DMS53 treated with DMSO at 0.1 percent for 48 hours (cell line): Measurements from ENCODE around the gene ACSL6.

ENCODE experiments used
- DNase-seq: peaks from one replicate; lab custom pipeline; 2025; ENCODE audit not compliant: unreplicated experiment; lab: John Stamatoyannopoulos, UW

ACSL6 gene

DNA sequence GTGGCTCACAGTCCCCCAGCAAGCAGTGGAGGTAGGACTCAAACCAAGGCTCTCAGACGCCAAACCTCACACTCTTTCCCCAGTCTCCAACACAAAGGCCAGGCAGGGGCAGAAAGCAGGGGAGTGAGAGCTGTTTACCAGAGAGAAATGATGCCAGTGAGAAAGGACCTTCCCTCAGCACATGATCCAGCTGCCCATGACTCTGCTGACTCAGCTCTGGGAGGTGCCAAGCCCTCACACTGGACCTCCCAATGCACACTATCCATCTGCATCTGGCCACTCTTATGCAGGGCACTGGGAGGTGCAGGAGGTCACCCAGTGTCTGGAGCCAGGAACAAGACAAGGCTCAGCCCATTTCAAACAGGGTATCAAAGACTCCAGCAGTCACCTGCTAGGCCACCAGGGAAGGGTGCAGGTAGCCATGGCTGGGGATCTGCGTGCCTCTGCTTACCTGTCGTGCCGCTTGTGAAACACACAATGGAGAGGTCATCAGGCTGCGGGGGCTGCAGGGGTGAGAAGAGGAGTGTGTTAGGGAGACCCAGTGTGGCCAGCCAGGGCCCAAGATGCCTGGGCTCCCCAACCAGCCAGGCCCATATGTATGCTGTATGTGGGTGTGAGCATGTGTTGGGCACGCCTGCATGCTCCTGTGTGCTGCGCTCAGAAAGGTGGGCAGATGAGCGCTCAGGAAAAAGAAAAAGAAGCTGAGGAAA is 26.3 kb downstream of the ACSL6 start:
- no peak for DNase-seq

DNA sequence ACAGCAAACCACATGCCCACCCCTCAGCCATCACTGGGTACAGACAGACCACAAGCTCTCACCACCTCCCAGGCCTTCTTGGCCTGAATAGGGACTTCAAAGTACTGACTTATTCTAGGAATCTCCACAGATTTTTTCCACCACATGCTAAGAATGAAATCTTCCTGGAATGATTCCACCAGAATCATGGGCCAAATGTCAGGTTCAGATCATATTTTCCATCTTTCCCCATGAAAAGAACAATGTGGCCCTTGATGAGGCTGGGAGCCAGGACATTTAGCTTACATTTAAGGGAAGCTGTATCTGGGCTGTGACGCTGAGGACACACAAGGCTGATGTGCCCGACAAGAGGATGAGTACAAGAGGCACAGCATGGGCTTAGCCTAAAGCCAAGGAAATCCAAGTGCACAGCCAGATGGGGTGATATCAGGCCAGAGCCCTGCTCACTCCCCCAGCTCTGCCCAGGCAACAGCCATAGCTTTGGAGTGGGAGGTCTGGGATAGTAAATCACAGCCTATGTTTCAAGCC is 28.1 kb downstream of the ACSL6 start:
- DNase-seq = no peak

DNA sequence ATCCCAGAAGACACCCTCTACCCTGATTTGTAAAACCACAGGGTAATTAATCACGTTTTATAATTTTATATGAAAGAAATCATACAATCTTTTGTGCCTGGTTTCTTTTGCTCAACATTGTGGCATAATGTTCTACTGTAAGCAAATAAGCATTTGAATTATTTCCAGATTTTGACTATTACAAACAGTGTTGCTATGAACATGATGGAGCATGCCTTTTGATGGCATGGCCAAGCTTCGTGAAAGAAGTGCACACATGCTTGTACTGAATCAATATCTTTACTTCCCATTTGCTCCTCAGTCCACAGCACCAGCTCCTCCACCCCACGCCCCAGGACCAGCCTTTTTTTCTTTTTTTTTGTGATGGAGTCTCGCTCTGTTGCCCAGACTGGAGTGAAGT is 29.9 kb downstream of the ACSL6 start:
- no peak for DNase-seq

DNA sequence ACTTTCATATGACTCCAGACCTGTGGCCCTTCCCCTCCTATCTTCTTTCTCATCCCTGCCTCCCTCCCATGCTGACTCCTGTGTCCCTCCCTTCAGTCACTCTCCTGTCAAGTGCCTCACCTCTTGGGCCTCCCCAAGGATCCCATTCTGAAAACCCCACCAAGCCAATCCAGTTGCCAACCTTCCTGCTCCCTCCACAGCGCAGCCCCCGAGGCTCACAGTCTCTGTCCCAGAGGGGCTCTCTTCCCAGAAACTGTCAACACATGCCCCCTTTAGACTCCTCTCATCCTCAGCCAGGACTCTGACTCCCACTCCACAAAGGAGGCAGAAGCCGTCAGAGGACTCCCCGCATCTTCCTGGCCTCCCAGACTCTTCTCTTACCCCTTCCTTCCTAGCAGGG is 30.8 kb downstream of the ACSL6 start:
- DNase-seq = no peak

DNA sequence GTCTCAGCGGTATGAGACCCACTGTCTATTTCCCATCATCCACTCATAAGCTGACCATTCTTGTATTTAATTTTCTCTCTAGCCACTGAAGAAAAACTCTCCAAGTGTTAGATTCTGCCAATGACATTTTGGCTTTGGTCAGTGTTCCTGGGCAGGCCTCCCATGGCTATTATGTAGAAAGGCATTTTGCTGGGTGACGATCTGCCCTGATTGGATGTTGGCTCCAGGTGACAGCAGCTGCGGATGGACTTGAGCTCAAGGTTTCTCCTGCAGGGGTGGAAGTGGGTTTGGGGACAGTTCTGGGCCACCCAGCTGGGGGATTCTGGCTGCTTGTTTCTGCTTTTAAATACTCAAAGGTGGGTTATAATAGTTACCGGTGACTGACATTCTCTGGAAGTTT is 31.6 kb downstream of the ACSL6 start:
- DNase-seq = no peak

DNA sequence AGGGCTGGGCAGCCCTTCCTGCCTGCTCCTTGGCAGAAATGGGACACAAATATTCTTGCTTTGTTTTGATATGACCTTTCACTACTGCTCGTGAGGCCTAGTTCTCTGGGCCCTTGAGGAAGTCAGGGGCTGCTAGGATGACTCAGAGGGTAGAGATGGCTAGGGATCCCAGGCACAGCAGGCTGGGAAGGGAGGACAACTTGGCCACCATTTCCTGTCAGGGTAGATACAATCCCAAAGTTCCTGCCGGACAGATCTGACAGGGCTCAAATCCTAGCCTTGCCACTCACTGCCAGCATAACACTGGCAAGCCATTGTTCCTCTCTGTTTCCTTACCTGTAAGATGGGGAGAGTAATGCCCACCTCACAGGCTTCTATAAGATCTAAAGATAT is 34.2 kb downstream of the ACSL6 start:
- DNase-seq = no peak

DNA sequence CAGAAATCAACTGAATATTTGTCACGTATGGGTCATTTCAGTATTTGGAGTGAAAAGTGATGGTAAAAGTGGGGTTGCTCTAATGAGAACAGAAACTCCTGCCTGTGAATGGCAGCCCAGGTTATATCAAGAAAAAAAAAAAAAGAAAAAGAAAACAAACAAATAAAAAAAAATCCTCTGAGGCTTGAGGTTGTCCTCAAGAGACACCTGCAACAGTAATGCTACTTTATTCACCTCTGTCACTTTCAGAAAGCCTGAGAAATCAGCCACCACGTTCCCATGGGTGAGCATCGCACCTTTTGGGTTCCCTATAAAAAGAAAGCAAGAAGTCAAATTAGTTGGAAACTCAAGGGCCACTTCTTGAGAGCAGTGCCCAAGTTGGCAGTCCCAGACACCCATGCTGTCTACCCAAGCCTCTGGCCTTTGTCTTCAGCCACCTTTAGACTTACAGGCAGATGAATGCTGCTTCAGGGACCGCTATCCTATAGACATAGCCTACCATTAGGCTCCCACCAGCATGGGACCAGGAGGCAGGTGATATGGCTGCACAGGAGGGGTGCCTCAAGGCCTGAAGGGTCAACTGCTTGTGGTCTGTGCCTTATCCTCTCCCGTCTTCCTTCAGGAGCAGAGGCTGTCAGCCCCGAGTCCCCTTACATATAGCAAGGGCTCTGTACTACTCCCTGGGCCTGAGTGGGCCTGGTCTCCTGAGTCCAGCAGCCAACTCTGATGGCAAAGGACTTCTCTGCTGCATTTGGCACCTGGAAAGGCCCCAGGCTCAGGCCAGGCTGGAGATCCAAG is 34.8 kb downstream of the ACSL6 start:
- no peak for DNase-seq

DNA sequence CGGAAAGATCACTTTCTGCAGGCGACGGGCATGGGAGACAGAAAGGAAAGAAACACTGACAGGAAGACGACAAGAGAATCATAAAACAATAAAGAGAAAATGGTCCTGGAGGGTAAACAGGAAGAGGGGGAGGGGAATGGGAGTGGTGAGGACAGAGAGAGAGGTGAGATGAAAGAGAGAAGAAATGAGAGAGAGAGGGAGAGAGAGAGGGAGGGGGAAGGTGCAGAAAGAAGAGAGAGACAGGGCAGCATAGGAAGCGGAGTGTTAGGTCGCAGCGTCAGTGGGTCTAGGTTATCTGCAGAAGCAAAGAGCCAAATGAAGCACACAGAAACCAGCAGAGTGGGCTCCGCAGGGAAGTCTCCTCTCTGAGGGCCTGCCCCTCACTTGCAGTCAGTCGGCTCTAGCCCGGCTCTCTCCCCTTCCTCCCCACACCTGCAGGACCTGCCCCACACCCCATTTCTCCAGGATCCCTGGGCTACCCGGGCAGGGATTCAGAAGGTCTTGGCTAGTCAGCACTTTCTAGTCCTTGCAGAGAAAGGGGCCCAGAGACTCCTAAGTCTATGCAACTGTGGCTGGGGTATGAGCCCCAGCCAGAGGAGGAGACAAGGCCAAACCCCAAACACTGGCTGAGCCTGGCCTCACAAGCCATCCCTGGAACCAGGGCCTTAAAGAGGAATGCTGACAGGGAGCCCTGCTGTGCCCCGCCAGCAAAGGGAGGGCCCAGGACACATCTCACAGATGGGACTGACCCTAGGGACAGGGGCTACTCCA is 36.3 kb downstream of the ACSL6 start:
- no peak for DNase-seq

DNA sequence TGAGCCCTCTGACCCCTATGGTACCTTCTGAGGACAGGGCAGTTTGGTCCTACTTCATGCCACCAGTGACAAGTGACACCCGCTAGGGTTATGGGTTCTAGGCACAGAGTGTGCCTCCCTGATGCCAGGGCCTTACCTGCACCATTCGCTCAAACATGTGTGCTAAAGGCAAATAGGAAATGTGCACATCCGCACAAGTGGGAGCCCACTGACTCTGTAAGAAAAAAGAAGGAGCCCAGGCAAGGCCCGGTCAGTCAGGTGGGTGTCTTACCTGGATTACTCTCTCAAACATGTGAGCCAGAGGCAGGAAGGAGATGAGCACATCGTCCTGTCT is 36.9 kb downstream of the ACSL6 start:
- DNase-seq = no peak

DNA sequence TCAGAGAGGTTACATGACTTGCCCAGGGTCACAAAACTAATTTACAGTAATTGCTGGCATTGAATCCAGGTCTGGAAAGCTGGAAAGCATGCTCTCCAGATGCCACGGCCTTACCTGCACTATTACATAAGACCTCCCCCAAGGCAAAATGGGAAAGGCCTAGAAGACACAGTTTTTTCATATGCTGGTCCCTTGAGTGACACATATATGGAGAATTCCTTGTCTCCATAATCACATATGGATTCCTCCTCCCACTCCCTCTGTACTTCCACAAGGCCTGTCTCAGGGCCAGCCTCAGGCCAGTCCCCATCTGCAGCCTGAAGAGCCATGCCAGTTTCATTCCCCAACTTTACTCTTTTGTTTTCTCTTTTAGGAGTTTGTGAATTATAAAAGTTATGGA is 37.4 kb downstream of the ACSL6 start:
- no peak for DNase-seq

DNA sequence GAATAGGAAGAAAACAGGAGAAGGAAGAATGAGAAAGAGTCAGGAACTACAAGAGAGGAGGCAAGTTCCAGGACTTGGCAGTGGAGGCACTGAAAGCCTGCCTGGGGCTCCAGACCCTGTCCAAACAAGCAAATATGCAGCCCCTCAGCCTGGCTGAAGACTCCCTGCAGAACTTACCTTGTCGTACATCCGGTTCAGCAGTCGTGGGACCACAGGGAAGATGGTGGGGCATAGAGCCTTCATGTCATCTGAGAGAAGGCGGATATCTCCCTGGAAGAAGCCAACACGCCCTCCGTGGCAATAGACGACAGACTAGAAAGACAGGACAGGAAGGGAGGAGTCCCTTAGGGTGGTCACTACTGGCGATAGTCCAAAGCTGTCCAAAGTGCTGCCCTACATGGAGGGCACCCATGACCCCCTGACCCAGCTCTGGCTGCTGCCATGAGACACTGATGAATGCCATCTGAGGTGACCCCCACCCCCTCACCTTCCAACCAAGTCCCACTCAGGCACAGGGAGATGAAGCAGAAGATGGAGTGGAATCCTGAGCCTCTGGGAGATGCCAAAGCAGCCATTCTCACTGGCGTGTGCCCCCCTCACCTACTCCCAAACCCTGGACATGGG is 38.3 kb downstream of the ACSL6 start:
- DNase-seq = no peak

DNA sequence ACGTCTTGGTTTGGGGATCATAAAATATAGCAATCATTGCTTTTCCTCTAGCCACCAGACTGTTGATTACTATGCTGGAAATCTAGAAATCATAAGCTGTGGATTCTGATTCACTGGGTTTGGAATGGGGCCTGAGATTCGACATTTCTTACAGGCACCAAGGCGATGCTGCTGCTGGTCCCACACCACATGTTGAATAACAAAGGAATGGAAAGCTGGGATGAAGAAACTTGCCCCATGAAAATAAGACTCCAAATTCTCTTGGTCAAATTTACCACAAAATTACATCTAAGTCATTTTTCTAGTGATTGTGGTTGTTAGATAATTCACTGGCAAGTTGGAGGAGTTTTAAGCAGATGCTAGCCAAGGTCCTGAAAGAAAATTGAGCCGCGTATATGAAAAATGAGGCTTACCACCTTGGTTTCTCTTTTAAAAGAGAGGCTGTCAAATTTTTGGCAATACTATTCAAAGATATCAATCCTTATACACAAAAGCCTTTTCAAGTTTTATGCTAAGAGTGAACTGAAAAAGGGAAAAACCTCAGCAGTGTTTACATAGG is 43.0 kb downstream of the ACSL6 start:
- no peak for DNase-seq

DNA sequence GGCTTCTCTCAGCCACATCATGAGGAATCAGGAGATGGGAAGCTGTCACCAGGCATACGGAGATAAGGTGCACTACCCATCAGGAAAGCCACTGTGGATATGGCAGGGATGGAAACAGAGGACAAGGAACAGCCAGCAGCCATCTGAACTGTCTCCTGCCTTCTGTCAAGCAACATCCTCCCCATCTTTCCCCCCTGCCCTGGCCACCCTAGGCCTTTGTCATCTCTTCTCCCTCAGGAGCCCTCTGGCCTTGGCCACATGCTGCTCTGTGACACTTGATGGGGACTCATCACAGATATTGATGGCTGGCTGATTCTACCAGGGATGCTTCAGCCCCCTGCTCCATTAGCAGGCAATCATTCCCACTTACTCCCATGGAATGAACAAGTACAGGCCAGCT is 44.9 kb downstream of the ACSL6 start:
- no peak for DNase-seq

DNA sequence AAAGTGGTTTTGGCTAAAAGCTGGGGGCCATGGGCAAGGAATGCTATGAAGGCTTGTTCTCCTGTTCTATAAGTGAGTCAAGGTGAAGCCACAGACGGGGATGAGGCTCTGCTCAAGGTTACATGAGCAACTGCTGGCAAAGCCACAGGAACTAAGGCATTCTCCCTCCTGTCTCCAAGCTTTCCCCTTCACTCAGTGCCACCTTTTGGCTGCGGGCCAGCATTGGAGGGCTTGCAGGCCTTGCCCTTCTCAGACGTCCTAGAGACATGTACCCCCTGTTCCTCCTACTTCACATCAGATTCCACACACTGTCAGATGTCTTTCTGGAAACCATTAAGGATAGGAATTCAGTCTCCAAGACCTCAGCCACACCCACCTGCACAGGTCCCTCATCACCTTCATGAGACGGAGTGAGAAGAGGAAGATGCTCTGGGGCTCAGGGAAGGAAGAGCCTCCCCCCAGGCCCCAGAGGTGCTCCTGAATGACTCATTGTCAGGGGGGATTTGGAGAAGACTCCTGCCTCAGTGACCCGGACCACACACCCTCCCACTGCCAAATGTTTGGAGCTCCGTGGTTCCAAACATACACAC is 45.5 kb downstream of the ACSL6 start:
- DNase-seq = no peak

DNA sequence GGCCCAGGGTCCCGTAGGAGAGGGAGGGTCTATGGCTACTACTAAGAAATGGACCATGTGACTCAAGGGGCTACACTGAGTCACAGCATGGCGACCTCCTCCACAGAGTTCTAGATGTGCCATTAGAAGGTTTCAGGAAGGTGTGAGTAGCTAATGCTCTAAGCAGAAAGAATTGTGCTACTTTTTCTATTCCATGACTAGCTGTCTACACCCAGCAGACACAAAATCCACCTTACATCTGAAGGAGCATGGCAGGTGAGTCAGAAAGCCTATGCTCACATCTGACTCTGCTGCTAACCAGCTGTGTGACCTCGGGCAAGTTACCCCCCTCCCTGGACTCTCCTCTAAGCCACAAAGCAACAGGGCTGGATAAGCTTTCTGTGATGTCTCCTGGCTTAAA is 51.6 kb downstream of the ACSL6 start:
- DNase-seq = no peak

DNA sequence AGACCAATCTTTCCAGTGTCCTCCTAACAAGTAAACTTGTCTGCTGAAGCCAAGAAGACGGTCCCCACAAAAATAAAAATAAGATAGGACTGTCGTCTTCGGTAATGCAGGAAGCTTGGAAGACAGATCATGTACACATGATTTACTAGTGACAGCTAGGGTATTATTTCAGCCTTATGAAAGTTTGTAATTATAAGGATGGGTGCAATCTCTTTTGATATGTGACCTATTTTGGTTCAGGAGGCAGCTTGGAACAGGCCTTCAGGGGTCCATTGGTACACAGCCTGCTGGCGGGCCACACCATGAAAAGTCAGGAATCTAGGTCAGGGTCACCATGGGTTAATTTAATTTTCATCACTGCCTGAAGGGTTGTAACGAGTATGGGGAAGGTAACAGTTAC is 52.3 kb downstream of the ACSL6 start:
- DNase-seq = no peak

DNA sequence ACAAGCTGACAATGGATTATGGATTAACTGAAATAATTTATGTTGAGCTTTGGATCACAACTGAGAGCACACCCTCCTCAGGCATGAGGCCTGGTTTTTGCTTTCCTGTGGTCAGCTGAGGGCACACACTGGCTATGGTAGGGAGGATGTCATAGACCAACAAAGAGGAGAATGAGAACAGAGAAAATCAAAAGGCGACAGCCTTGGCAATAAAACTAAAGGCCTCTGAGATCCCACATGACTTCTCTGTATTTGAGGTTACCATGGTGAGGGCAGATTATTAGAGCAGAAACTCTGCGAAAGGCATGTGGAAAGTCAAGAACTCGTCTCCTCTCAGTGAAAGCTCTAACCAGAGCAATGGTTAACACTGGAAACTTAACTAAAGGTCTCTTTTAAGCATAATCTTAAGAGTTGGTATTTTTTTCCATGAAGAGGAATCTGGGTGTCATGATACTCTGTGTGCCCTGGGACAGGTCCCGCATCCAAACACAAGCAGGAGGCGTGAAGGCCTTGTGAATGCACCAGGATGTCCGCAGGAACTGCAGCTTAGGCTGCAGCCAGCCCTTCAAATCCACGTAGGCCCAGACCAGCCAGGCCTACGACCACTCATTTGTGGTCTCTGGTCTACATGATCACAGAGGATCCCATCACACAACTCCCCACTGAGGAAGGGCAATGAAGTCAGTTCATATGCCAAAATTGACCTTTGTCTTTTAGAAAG is 53.6 kb downstream of the ACSL6 start:
- no peak for DNase-seq

DNA sequence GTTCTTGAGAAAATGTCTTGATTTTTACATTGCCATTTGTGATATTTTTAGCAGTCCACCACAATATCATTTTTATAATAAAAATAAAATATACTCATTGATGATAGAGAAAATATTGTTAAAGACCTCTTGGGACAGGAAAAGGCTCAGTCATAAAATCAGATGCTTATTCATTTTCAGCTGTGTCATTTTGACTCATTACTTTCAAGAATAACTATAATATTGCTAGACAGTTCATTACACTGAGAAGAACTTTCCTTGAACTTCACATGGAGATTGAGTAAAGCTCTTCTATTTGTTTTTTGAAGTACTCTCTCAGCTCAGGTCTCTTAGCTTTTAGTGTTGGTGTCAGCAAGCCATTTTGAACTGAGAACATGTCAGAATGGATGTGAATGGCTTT is 57.5 kb downstream of the ACSL6 start:
- DNase-seq = no peak

DNA sequence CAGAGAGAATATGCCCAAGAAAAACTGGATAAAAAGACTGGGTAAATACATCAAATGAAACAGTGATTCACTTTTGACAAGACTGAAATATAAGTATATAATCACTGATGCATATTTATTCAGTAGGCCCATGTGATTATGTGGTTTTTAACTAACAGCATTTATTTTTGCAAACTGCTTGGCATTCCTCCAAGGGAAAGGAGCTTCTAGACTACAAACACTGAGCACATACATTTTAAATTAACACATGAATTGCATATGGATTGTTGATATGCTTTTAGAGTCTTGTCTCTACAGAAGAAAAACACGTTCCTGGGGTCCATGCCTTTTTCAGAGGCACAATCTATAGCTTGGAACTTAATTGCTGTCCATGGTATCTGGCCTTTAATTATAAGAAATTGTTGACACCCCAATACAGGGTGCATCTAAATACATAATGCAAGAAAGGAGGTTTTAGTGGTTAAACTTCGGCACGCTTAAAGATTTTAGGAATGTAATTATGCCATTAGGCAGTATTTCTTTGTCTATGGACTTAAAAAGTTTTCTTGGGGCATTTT is 59.1 kb downstream of the ACSL6 start:
- no peak for DNase-seq

DNA sequence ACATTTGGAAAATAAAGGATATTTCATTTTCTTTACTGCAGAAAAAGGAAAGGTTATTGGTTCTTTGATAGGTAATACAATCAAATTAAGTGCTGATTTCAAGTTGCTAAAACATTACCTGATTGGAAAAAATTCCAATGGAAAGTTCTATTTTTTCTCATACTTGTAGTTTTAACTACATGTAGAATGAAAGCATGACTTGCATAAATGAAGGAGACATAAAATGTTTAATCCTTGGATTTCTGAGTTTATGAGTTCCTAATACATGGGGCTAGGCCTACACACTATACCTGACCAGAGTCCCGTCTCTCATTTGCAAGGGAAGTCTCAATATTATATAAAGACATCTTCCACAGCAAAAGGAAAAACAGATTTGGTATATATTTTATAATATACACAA is 60.8 kb downstream of the ACSL6 start:
- DNase-seq = no peak
